CD1c-positive myeloid dendritic cell (primary cell): ENCODE data around the gene DLEC1.

Experiments used
- DNase-seq: peaks from one replicate; pipeline ENCODE4 v3.0.0-alpha.2; 2016; ENCODE audit errors: extremely low spot score

DLEC1 gene

DNA sequence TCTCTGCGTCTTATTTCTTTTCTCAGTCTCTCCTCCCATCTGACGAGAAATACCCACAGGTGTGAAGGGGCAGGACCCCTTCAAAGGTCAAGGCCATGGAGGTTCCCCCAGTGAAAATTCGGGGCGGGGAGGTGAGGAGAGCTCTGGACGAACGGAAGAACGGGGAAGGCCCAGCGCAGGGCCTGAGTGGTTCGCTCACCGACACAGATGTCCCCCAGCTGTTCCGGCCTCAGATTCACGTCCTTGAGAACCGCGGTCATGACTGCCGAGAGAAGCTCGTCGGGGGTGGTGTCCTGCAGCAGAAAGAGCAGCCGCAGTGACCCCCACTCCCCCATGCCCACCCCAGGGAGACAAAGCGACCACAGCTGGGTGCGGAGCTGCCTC lies 97.4 kb downstream of the DLEC1 start:
- DNase-seq: no peak

- peak; percentile 99 for DNase-seq
Observed at GRCh38 chr3:38136777-38137614, 98.0 kb downstream of the DLEC1 start, which contains the start of gene ACAA1. TSS of gene ACAA1 (minus strand) at chr3:38137127. CDS start at chr3:38137035, 92 bp downstream.

GRCh38 chr3:38137615-38138348 lies 98.8 kb downstream of the DLEC1 start:
- no peak for DNase-seq

DNA sequence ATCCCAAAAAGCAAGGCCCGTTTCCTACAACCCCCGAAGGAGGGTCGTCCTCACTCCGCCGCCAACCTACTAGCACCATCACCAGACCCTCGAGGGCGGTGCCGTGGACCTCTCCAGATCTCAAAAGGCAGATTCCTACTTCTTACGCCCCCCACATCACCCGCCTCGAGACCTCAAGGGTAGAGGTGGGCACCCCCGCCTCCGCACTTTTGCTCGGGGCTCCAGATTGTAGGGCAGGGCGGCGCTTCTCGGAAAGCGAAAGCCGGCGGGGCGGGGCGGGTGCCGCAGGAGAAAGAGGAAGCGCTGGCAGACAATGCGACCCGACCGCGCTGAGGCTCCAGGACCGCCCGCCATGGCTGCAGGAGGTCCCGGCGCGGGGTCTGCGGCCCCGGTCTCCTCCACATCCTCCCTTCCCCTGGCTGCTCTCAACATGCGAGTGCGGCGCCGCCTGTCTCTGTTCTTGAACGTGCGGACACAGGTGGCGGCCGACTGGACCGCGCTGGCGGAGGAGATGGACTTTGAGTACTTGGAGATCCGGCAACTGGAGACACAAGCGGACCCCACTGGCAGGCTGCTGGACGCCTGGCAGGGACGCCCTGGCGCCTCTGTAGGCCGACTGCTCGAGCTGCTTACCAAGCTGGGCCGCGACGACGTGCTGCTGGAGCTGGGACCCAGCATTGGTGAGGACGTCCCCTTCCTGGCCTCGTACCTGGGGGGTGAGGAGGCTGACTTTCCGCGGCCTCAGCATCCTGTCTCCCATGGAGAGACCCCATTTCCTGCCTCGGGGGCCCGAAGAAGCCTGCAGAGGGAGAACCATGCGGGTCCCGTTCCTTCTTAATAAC lies 99.6 kb downstream of the DLEC1 start, which contains the start of gene MYD88:
MYD88 (plus strand) TSS at position 313 of the 842 bp plus-strand sequence; CDS start at position 353, 40 bp downstream.
- peak; percentile 92 for DNase-seq

DNA sequence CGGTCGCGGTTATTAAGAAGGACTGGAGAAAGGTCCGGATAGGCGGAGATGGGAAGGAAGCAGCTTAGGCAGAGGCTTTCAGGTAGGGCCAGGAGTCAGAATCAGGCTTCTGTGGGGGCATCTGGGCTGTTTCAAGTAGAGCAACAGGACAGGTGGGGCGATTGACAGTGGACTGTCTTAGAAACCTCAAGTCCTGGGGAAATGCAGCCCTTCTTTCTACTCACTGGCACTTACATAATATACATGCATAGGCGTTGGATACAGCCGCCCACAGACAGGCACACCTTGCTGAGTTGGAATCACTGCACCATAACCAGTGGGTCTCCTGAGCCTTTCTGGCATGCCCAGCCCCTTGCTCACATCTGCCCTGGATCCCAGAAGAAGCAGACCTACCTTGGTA lies 100.2 kb downstream of the DLEC1 start:
- no peak for DNase-seq

GRCh38 chr3:38139652-38140051 lies 100.6 kb downstream of the DLEC1 start:
- no peak for DNase-seq

- DNase-seq: no peak
Observed at GRCh38 chr3:38140326-38141172, 101.5 kb downstream of the DLEC1 start.

DNA sequence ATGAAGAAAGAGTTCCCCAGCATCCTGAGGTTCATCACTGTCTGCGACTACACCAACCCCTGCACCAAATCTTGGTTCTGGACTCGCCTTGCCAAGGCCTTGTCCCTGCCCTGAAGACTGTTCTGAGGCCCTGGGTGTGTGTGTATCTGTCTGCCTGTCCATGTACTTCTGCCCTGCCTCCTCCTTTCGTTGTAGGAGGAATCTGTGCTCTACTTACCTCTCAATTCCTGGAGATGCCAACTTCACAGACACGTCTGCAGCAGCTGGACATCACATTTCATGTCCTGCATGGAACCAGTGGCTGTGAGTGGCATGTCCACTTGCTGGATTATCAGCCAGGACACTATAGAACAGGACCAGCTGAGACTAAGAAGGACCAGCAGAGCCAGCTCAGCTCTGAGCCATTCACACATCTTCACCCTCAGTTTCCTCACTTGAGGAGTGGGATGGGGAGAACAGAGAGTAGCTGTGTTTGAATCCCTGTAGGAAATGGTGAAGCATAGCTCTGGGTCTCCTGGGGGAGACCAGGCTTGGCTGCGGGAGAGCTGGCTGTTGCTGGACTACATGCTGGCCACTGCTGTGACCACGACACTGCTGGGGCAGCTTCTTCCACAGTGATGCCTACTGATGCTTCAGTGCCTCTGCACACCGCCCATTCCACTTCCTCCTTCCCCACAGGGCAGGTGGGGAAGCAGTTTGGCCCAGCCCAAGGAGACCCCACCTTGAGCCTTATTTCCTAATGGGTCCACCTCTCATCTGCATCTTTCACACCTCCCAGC lies 102.4 kb downstream of the DLEC1 start:
- no peak for DNase-seq

DNA sequence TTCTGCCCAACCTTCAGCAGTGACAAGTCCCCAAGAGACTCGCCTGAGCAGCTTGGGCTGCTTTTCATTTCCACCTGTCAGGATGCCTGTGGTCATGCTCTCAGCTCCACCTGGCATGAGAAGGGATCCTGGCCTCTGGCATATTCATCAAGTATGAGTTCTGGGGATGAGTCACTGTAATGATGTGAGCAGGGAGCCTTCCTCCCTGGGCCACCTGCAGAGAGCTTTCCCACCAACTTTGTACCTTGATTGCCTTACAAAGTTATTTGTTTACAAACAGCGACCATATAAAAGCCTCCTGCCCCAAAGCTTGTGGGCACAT lies 102.9 kb downstream of the DLEC1 start:
- no peak for DNase-seq

- DNase-seq: no peak
Observed at GRCh38 chr3:38142959-38143358, 104.0 kb downstream of the DLEC1 start.

- no peak for DNase-seq
Observed at GRCh38 chr3:38143511-38143910, 104.5 kb downstream of the DLEC1 start.

DNA sequence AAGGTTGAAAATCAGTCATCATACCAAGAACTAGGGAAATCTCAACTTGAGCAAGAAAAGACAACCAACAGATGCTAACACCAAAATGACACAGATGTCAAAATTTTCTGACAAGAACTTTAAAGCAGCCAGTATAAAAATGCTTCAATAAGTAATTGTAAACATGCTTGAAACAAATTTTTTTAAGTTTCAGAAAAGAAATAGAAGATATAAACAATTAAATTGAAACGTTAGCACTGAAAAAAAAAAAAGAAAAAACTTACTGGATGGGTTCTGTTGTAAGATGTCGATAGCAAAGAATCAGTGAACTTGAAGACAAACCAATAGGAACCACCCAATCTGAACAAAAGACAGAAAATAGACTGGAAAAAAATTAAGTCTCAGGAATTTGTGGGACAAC lies 107.5 kb downstream of the DLEC1 start:
- no peak for DNase-seq

DNA sequence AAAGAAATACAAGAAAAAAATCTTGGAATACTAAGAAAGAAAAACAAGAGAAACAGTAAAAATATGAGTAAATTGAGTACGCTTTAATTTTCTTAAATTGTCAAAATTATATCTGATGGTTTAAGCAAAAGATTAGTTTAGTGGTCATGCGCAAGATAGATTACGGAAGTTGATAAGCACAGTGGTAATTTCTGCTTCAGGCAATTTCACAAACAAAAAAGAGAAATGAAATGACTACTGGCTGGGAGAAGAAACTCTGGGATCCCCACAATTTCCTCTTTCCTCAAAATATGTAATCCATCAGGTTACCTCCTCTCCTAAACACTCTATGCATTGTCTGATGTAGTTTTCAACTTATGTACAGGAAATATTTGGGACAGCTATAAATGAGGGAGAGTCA lies 108.4 kb downstream of the DLEC1 start:
- peak; percentile 89 for DNase-seq

DNA sequence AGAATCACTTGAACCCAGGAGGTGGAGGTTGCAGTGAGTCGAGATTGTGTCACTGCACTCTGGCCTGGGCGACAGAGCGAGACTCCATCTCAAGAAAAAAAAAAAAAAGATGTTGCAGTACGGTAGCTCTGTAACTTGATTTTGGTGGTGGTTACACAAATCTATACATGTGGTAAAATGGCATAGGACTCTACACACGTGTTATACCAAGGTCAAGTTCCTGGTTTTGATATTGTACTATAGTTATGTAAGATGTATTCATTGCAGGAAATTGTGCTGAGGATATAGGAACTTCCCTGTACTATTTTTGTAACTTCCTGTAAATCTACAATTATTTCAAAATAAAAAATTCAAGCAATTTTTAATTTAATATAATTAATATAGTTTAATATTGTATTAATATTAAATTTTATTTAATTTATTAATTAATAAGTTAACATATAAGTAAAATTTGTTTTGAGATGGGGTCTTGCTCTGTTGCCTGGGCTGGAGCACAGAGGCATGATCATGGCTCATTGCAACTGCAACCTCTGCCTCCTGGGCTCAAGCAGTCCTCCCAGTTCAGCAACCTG lies 109.4 kb downstream of the DLEC1 start:
- DNase-seq: peak; percentile 87

GRCh38 chr3:38149708-38150107 lies 110.7 kb downstream of the DLEC1 start:
- DNase-seq: peak; percentile 61

DNA sequence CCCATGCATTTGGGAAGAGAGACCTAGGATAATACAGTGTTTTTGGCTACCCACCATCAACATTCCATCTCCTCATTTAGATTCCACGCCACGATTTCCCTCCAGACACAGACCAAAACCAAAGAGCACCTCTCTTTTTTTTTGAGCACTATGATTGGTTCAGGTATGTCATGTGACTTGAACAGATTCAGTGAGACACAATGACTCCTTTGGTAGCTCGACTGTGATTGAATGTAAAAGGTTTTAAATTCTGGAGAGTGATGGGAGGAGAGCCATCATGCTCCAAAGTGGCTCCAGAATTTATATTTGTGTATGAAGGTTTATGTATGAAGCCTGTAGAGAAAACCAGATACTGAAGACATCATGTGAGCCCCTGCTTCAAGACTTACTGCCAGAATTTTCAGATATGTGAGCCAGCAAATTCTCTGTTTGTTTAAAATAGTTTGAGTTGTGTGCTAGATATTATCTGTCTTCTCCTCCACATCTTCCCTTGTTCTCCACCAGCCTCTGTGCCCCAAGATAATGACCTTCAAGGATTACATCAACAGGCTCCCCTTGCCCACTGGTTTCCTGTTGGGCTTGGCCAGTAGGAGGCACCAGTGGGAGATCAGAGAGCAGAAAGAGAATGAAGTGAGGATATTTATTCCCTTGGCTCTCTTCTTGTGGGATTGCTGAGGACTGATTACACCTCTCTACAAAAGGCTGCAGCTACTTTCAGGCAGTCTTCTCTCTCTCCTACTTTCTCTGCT lies 111.9 kb downstream of the DLEC1 start:
- DNase-seq: no peak

- peak; percentile 80 for DNase-seq
Observed at GRCh38 chr3:38151667-38152265, 112.8 kb downstream of the DLEC1 start.

DNA sequence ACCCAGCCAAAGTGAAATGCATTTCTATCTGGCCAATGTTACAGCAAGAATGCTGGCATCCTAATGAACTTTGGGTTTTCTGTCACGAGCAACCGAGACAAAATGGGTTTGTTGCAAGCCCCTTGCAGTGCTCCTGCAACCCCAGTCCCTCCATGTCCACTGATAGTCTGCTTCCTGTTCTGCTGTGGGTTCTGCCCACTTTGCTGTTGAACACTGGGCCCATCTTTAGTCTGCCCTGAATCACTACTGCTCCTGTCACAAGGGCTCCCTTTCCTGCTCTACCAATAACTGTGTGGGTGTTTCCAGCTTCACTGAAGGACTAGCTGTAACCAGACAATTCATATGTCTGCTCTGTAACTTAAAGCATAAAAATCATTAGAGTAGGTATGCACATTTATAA lies 113.6 kb downstream of the DLEC1 start:
- peak; percentile 68 for DNase-seq

DNA sequence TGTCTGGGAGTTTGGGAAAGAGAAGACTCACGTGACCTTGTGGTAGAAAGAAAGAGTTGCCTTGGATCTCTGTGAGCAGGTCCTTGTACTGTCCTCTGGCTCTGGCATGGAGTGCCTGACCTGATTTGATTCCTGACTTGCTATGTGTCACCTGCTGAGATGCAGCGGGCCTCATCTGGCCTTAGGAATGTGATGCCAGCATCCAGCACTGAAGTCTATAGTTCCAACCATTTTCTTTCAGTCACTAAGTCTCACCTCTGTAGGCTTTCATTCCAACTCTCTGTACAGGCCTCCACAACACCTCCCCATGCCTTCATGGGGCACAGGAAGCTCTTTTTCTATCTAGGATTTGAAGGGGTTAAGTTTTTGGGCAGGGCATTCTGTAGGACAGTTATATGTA lies 114.2 kb downstream of the DLEC1 start:
- no peak for DNase-seq
